PC-3 (cell line): ENCODE results near the gene SERPINA9. TPM values are rescaled to one million over a fixed set of nuclear protein-coding genes. Genes with fewer than 3 reads are reported as not detected.

Source experiments
- ATAC-seq: fragments of 200-7000 bp; cut with Tn5 transposase; 2 replicates; pipeline ENCODE4 v1.9.1; 2020; ENCODE audit warnings: mild to moderate bottlenecking, moderate library complexity
- BruUV-seq: library from RNA; stranded (reverse); fragments of 400-500 nt; replicated peaks from 2 replicates; lab custom pipeline; 2021; lab: Mats Ljungman, UMichigan
- CTCF ChIA-PET: fragments of 300-600 bp; sonication (Branson Sonifier 250); formaldehyde crosslinking; loops from one replicate; lab custom pipeline; 2022; ENCODE audit warnings: antibody characterized with exemption; lab: Charles Lee
- POLR2A ChIA-PET: fragments of 300-600 bp; sonication (Branson Sonifier 250); formaldehyde crosslinking; loops from one replicate; lab custom pipeline; 2022; ENCODE audit warnings: antibody characterized with exemption; ENCODE audit not compliant: unreplicated experiment; lab: Charles Lee
- DNase-seq: peaks from one replicate; pipeline ENCODE4 v3.0.0-alpha.2; 2015
- H2AFZ ChIP-seq: fragments of 300-600 bp; sonication (generic); 2 replicates; pipeline ENCODE4 v1.6.0; 2016; ENCODE audit warnings: antibody characterized with exemption, low read length
- H3F3A ChIP-seq: fragments of 300-600 bp; sonication (generic); one replicate; pipeline ENCODE4 v1.6.0; 2017; ENCODE audit warnings: antibody characterized with exemption, low read length, control low read depth, mild to moderate bottlenecking; ENCODE audit not compliant: unreplicated experiment
- H3K27ac ChIP-seq: fragments of 300-600 bp; sonication (generic); 2 replicates; pipeline ENCODE4 v1.5.1; 2016; ENCODE audit warnings: mild to moderate bottlenecking, low read length
- H3K27me3 ChIP-seq: fragments of 300-600 bp; sonication (generic); 2 replicates; pipeline ENCODE4 v1.6.1; 2016; ENCODE audit warnings: low read length, mixed read lengths
- H3K36me3 ChIP-seq: fragments of 300-600 bp; sonication (generic); 2 replicates; pipeline ENCODE4 v1.6.1; 2016; ENCODE audit warnings: low read depth, mixed run types, low read length, mixed read lengths
- H3K4me1 ChIP-seq: fragments of 300-600 bp; sonication (generic); 2 replicates; pipeline ENCODE4 v1.5.1; 2016; ENCODE audit warnings: low read length; ENCODE audit not compliant: insufficient read depth
- H3K4me2 ChIP-seq: fragments of 300-600 bp; sonication (generic); 2 replicates; pipeline ENCODE4 v1.6.0; 2016; ENCODE audit warnings: low read length
- H3K4me3 ChIP-seq: fragments of 300-600 bp; sonication (generic); 2 replicates; pipeline ENCODE4 v1.5.1; 2016; ENCODE audit warnings: mild to moderate bottlenecking, low read length, mixed read lengths
- H3K79me2 ChIP-seq: fragments of 300-600 bp; sonication (generic); 2 replicates; pipeline ENCODE4 v1.6.1; 2017; ENCODE audit warnings: low read length, mixed read lengths
- H3K9ac ChIP-seq: fragments of 300-600 bp; sonication (generic); 2 replicates; pipeline ENCODE4 v1.6.0; 2016; ENCODE audit warnings: mild to moderate bottlenecking, low read length
- H3K9me2 ChIP-seq: fragments of 300-600 bp; sonication (generic); replicated peaks from 2 replicates; pipeline ENCODE4 v1.6.1; 2016; ENCODE audit warnings: mixed run types, low read length, mixed read lengths
- H3K9me3 ChIP-seq: fragments of 300-600 bp; sonication (generic); 2 replicates; pipeline ENCODE4 v1.6.1; 2016; ENCODE audit warnings: low read length, mixed read lengths
- H4K20me1 ChIP-seq: fragments of 300-600 bp; sonication (generic); 2 replicates; pipeline ENCODE4 v1.6.1; 2016; ENCODE audit warnings: low read length, mixed read lengths
- CTCF ChIP-seq: fragments of 300-600 bp; sonication (generic); conservative IDR thresholded peaks from 2 replicates; pipeline ENCODE4 v1.5.1; 2017; ENCODE audit warnings: antibody characterized with exemption, low read depth, mild to moderate bottlenecking, low read length
- EZH2 ChIP-seq: fragments of 300-600 bp; sonication (generic); IDR thresholded peaks from one replicate; pipeline ENCODE4 v1.6.1; 2017; ENCODE audit warnings: antibody characterized with exemption, mild to moderate bottlenecking, low read length; ENCODE audit not compliant: unreplicated experiment
- EZH2phosphoT487 ChIP-seq: fragments of 300-600 bp; sonication (generic); IDR thresholded peaks from 2 replicates; pipeline ENCODE4 v1.6.1; 2018; ENCODE audit warnings: mild to moderate bottlenecking, antibody characterized with exemption, low read length, borderline replicate concordance
- intact Hi-C: fragments of 100-400 bp; cut with micrococcal nuclease; formaldehyde crosslinking; loops from 2 replicates; pipeline ENCODE4 v1.9.0; 2023
- total RNA-seq: library from RNA; depleted of rRNA; stranded (reverse); fragments of >200 nt; gene quantifications from 2 replicates; pipeline ENCODE4 v1.2.3, GENCODE V29; 2014

The SERPINA9 gene
- total RNA-seq, 1 experiment from 2014 or later: not detected

DNA sequence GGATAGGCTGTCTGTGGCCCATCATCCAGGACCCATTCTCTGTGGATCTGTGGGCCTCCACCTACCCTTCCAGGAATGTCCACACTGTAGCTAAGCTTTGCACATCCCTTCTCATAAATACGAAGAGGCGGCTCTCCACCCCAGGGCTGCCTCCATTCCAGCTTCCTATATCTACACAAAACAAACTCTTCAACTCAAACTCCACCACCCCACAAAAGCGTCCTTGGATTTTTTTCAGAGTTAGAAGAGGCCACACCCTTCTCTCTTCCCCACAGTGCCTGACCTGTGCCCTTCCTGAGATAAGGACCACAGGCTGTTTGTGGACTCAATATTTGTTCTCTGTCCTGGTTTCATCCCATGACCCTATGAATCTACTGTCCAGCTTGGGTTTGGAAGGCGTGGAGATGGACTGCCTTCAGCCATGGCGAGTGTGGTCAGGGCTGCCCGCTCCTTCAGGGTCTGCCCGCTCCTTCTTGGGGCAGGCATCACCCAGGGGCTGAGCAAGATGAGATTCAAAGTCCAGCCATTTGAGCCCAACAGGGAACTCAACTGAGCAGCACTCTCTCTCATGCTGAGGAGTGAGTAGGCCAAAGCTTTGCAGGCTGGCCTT lies 46.2 kb upstream of the SERPINA9 start:
- ChIA-PET POLR2A (no interaction called here), CTCF (no interaction called here)
- Histone ChIP-seq H3K27me3 (no peaks in the 10 kb centered on the region), H3K79me2 (no peaks in the 10 kb centered on the region), H4K20me1 (no peaks in the 10 kb centered on the region), H3K4me3 (no peak overlapping the region), H3K36me3 (no peaks in the 10 kb centered on the region), H3K4me2 (no peak overlapping the region), H3F3A (no peaks in the 10 kb centered on the region), H2AFZ (no peak overlapping the region), H3K9me3 (no peaks in the 10 kb centered on the region), H3K9me2 (no peaks in the 10 kb centered on the region), H3K9ac (no peak overlapping the region), H3K4me1 (no peaks in the 10 kb centered on the region), H3K27ac (no peak overlapping the region)
- intact Hi-C loops: no loop called here
- no peak for TF ChIP-seq CTCF
- TF ChIP-seq EZH2: no peak
- no peak for TF ChIP-seq EZH2phosphoT487
- BruUV-seq: no TSS peak
- ATAC-seq (no peak), DNase-seq (no peak)

- BruUV-seq: no TSS peak
- Histone ChIP-seq H3F3A (no peaks in the 10 kb centered on the region), H3K9me3 (no peaks in the 10 kb centered on the region), H3K9ac (no peak overlapping the region), H3K9me2 (no peaks in the 10 kb centered on the region), H3K4me1 (no peaks in the 10 kb centered on the region), H3K27ac (no peak overlapping the region), H3K4me2 (no peak overlapping the region), H3K36me3 (no peaks in the 10 kb centered on the region), H3K4me3 (no peak overlapping the region), H4K20me1 (no peaks in the 10 kb centered on the region), H3K79me2 (no peaks in the 10 kb centered on the region), H2AFZ (no peak overlapping the region), H3K27me3 (no peaks in the 10 kb centered on the region)
- ChIA-PET POLR2A (no interaction called here), CTCF (no interaction called here)
- intact Hi-C loops: no loop called here
- DNase-seq: no peak
- TF ChIP-seq CTCF (no peak), EZH2phosphoT487 (no peak), EZH2 (no peak)
- no peak for ATAC-seq
Measured at GRCh38 chr14:94521375-94522114, 45.5 kb upstream of the SERPINA9 start.

DNA sequence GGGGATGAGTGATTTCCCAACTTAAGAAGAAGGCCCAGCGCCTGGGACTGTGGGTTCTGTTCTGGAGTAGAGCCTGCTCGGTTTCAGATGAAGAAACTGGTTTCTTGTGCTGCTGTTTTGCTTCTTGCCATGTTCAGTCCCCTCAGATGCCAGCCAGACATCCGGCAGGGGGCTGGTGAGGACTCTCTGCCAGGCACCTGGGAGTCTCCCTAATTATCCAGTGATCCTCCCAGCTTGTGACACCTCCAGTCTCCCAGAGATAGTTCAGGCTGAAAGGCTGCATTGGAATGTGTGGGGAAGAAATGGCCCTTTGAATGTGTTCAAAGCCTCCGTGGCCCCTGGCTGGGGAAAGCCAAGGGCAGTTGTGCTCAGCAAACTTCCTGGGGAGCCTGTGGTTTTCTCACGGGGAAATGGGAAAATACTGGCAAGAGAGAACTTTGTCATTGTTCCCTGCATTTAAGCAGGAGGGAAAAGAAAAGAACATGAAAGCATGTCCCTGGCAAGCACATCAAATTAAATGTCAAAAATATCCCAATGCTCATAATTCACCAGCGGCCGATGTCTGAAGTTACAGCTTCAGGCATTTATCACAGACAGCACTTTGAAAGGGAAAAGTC lies 41.8 kb upstream of the SERPINA9 start:
- H3K79me2 ChIP-seq: no peaks in the 10 kb centered on the region
- no peaks in the 10 kb centered on the region for H3K9me2 ChIP-seq
- H3F3A ChIP-seq: no peaks in the 10 kb centered on the region
- no peak overlapping the region for H3K9ac ChIP-seq
- no peak overlapping the region for H3K4me2 ChIP-seq
- TF ChIP-seq CTCF (no peak), EZH2phosphoT487 (no peak), EZH2 (no peak)
- CTCF ChIA-PET: no interaction called here
- intact Hi-C loops: no loop called here
- BruUV-seq: no TSS peak
- POLR2A ChIA-PET: no interaction called here
- no peaks in the 10 kb centered on the region for H4K20me1 ChIP-seq
- no peaks in the 10 kb centered on the region for H3K9me3 ChIP-seq
- H3K4me3 ChIP-seq: no peak overlapping the region
- H3K27me3 ChIP-seq: peaks cover 3% of the 10 kb centered on the region; the same call in 1 of the 2 replicates
- ATAC-seq (no peak), DNase-seq (no peak)
- H2AFZ ChIP-seq: no peak overlapping the region
- no peak overlapping the region for H3K27ac ChIP-seq
- H3K36me3 ChIP-seq: no peaks in the 10 kb centered on the region
- no peaks in the 10 kb centered on the region for H3K4me1 ChIP-seq
